Gastrocnemius medialis (tissue), 4 donors: ENCODE results near the gene GPR173.

Experiments
- POLR2A ChIP-seq, 2 donors: fragments of 450-650 bp; IDR thresholded peaks; one replicate each; pipeline ENCODE4 v1.6.1; 2017; ENCODE audit warnings: antibody characterized with exemption in 2 of 2, mild to moderate bottlenecking in 2 of 2, moderate library complexity in 2 of 2
- TF ChIP-seq, protein P1 (sequence below), 5 experiments: fragments of 450-650 bp in 3 of 5; fragments of 200-600 bp in 2 of 5; sonication (generic) in 2 of 5; IDR thresholded peaks in 4 of 5; conservative IDR thresholded peaks in 1 of 5; 1 replicate in 4 of 5; 2 replicates in 1 of 5; pipeline ENCODE4 v1.5.1; 2016 to 2019; ENCODE audit warnings: antibody characterized with exemption in 5 of 5, mild to moderate bottlenecking in 3 of 5, moderate library complexity in 3 of 5

DNA sequence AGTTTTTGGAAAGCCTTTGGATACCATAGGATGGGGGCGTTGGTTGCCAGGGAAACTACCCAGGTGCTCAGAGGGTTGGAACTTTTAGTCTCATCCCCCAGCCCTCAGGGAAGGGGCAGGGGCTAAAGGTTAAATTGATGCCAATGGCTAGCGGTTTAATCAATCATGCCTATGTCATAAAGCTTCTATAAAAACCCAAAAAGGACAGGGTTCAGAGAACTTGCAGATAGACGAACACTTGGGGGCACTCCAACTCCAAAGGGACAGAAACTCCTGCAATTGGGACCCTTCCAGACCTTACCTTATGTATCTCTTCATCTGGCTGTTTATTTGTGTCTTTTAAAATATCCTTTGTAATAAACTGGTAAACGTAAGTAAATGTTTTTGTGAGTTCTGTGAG, 30.0 kb upstream of the GPR173 start:
- TF ChIP-seq, protein P1, sequence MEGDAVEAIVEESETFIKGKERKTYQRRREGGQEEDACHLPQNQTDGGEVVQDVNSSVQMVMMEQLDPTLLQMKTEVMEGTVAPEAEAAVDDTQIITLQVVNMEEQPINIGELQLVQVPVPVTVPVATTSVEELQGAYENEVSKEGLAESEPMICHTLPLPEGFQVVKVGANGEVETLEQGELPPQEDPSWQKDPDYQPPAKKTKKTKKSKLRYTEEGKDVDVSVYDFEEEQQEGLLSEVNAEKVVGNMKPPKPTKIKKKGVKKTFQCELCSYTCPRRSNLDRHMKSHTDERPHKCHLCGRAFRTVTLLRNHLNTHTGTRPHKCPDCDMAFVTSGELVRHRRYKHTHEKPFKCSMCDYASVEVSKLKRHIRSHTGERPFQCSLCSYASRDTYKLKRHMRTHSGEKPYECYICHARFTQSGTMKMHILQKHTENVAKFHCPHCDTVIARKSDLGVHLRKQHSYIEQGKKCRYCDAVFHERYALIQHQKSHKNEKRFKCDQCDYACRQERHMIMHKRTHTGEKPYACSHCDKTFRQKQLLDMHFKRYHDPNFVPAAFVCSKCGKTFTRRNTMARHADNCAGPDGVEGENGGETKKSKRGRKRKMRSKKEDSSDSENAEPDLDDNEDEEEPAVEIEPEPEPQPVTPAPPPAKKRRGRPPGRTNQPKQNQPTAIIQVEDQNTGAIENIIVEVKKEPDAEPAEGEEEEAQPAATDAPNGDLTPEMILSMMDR (IDR thresholded peaks at IDR 0.05 in 4 of 5, conservative IDR thresholded peaks at IDR 0.05 in 1 of 5) = no peak
- TF ChIP-seq POLR2A (IDR thresholded peaks at IDR 0.05) = no peak
